ENCODE measurements around the gene TMEM168. TPM values are rescaled to one million over a fixed set of nuclear protein-coding genes. Genes with fewer than 3 reads are reported as not detected.

Gene TMEM168
- total and polyA plus RNA-seq, 2 donors (not counting 3 experiments of a cell fraction or from before 2014, with no cell fraction given), result 23.4 to 24.4 TPM

DNA sequence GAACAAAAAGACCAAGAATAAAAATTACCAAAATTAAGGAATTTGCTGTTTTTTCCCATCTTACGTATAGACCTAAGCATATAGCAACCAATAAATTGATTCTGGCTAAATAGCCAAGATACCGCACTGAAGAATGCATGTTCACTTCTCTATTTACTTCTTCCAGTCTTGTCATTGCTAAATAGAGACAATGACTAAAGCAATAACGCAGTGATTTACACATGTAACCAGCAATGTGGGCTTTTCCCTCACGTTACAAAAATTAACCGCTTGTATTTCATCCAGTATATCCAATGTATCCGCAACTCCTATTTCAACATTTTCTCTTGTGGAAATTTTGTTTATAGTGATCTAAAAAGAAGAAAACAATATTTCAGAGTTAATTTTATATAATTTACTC, 5.6 kb downstream of the TMEM168 start:
- dilution Hi-C loops (cut with MboI; ENCODE audit: extremely low pct_ligation_motif_present, low sequenced_read_pairs) (no loop called here), intact Hi-C loops (cut with micrococcal nuclease) (loop anchor here (10.0 kb wide), 1 partner anchor 330 kb away; the partner anchor contains the start of gene SMIM30)
- TF ChIP-seq POLR2A (IDR thresholded peaks at IDR 0.05; ENCODE audit: low read depth, low read length), result no peak
- TF ChIP-seq POLR2AphosphoS5 (IDR thresholded peaks at IDR 0.05; ENCODE audit: insufficient read depth, low read depth, low read length), result no peak
- TF ChIP-seq MYC (IDR thresholded peaks at IDR 0.05; ENCODE audit: low read depth, low read length), result no peak
- TF ChIP-seq FOS (IDR thresholded peaks at IDR 0.05; ENCODE audit: borderline replicate concordance, insufficient read depth, low read length), result no peak
- TF ChIP-seq GATA2 (IDR thresholded peaks at IDR 0.05; ENCODE audit: insufficient read depth, insufficient read length, low read depth, low read length), result no peak
- H3K4me2 ChIP-seq (ENCODE audit: insufficient read depth, low read length), result no peak overlapping the region
- CTCF ChIA-PET, result no interaction called here
- H3K9me1 ChIP-seq (replicated peaks; ENCODE audit: control insufficient read depth, extremely low read depth, insufficient read depth, low read length), result peaks cover 6% of the 10 kb centered on the region
- no peaks in the 10 kb centered on the region for H4K20me1 ChIP-seq (replicated peaks; ENCODE audit: control insufficient read depth, extremely low read depth, insufficient read depth, low read length)
- no peaks in the 10 kb centered on the region for H3K9me3 ChIP-seq (replicated peaks; ENCODE audit: control insufficient read depth, insufficient read depth, low read length)
- no peak overlapping the region for H2AFZ ChIP-seq (ENCODE audit: low read depth, low read length)
- H3K27ac ChIP-seq (ENCODE audit: insufficient read depth, low read depth, low read length), result no peak overlapping the region
- H3K4me1 ChIP-seq (ENCODE audit: control insufficient read depth, extremely low read depth, insufficient read depth, low read length), result peaks cover 19% of the 10 kb centered on the region
- H3K4me3 ChIP-seq (replicated peaks in 1 of 3; ENCODE audit: insufficient read depth in 1 of 3, low read depth in 1 of 3, low read length in 3 of 3), result no peak overlapping the region
- no peak overlapping the region for H3K9ac ChIP-seq (replicated peaks; ENCODE audit: extremely low read depth, insufficient read depth, low read length)
- BruUV-seq (replicated peaks), result no TSS peak
- H3K27me3 ChIP-seq (ENCODE audit: control insufficient read depth in 2 of 2, insufficient read depth in 2 of 2, low read length in 2 of 2), result no peaks in the 10 kb centered on the region
- DNase-seq (ENCODE audit: low read depth, low spot score) (no peak), FAIRE-seq (no peak)
- peaks cover 22% of the 10 kb centered on the region for H3K79me2 ChIP-seq (ENCODE audit: control insufficient read depth, insufficient read depth, low read length)
- POLR2A ChIA-PET, result no interaction called here
- H3K36me3 ChIP-seq (ENCODE audit: control insufficient read depth in 2 of 2, extremely low read depth in 1 of 2, insufficient read depth in 2 of 2, low read length in 2 of 2), result no peaks in the 10 kb centered on the region

DNA sequence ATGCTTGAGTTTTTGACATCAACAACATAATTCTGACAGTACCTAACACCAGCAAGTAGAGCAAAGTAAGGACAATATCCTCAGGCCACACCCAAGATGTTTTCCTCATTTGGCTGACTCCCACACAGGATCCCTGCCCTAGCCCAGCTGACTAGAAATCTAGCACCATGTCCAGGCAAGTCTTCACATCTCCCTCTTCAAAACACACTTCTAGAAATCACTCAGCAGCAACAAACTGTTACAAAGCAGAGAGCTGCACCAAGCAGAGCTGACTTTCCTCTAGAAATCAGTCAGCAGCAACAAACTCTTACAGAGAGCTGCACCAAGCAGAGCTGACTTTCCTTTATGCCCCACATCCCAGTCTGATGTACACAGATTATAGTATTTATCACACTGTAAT, 7.7 kb downstream of the TMEM168 start:
- H3K9ac ChIP-seq (replicated peaks; ENCODE audit: extremely low read depth, insufficient read depth, low read length), result no peak overlapping the region
- peaks cover 4% of the 10 kb centered on the region for H3K79me2 ChIP-seq (ENCODE audit: control insufficient read depth, insufficient read depth, low read length)
- H4K20me1 ChIP-seq (replicated peaks; ENCODE audit: control insufficient read depth, extremely low read depth, insufficient read depth, low read length), result no peaks in the 10 kb centered on the region
- TF ChIP-seq GATA2 (IDR thresholded peaks at IDR 0.05; ENCODE audit: insufficient read depth, insufficient read length, low read depth, low read length), result no peak
- TF ChIP-seq, protein P1, sequence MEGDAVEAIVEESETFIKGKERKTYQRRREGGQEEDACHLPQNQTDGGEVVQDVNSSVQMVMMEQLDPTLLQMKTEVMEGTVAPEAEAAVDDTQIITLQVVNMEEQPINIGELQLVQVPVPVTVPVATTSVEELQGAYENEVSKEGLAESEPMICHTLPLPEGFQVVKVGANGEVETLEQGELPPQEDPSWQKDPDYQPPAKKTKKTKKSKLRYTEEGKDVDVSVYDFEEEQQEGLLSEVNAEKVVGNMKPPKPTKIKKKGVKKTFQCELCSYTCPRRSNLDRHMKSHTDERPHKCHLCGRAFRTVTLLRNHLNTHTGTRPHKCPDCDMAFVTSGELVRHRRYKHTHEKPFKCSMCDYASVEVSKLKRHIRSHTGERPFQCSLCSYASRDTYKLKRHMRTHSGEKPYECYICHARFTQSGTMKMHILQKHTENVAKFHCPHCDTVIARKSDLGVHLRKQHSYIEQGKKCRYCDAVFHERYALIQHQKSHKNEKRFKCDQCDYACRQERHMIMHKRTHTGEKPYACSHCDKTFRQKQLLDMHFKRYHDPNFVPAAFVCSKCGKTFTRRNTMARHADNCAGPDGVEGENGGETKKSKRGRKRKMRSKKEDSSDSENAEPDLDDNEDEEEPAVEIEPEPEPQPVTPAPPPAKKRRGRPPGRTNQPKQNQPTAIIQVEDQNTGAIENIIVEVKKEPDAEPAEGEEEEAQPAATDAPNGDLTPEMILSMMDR (IDR thresholded peaks at IDR 0.05; ENCODE audit: extremely low read depth in 1 of 2, insufficient read depth in 1 of 2, low read depth in 1 of 2, low read length in 2 of 2), result no peak
- no peak for TF ChIP-seq JUN (IDR thresholded peaks at IDR 0.05; ENCODE audit: borderline replicate concordance, insufficient read depth, insufficient read length, low read depth)
- no peak for TF ChIP-seq MYC (IDR thresholded peaks at IDR 0.05; ENCODE audit: low read depth, low read length)
- H3K4me1 ChIP-seq (ENCODE audit: control insufficient read depth, extremely low read depth, insufficient read depth, low read length), result peaks cover 6% of the 10 kb centered on the region
- no peak overlapping the region for H3K4me2 ChIP-seq (ENCODE audit: insufficient read depth, low read length)
- BruUV-seq (replicated peaks), result no TSS peak
- no peak for DNase-seq (ENCODE audit: low read depth, low spot score)
- H2AFZ ChIP-seq (ENCODE audit: low read depth, low read length), result no peak overlapping the region
- no peak overlapping the region for H3K27ac ChIP-seq (ENCODE audit: insufficient read depth, low read depth, low read length)
- dilution Hi-C loops (cut with MboI; ENCODE audit: extremely low pct_ligation_motif_present, low sequenced_read_pairs) (no loop called here), intact Hi-C loops (cut with micrococcal nuclease) (loop anchor here (10.0 kb wide), 1 partner anchor 332 kb away; the partner anchor contains the start of gene SMIM30)
- POLR2A ChIA-PET, result no interaction called here
- no peaks in the 10 kb centered on the region for H3K36me3 ChIP-seq (ENCODE audit: control insufficient read depth in 2 of 2, extremely low read depth in 1 of 2, insufficient read depth in 2 of 2, low read length in 2 of 2)
- CTCF ChIA-PET, result interaction anchor here (0.8 kb wide), 2 partner anchors 86 to 117 kb away, joined by 3 read pairs; no protein-coding TSS in a partner anchor
- no peak overlapping the region for H3K4me3 ChIP-seq (replicated peaks in 1 of 3; ENCODE audit: insufficient read depth in 1 of 3, low read depth in 1 of 3, low read length in 3 of 3)
- H3K9me3 ChIP-seq (replicated peaks; ENCODE audit: control insufficient read depth, insufficient read depth, low read length), result no peaks in the 10 kb centered on the region
- H3K9me1 ChIP-seq (replicated peaks; ENCODE audit: control insufficient read depth, extremely low read depth, insufficient read depth, low read length), result no peaks in the 10 kb centered on the region
- FAIRE-seq, result no peak
- H3K27me3 ChIP-seq (ENCODE audit: control insufficient read depth in 2 of 2, insufficient read depth in 2 of 2, low read length in 2 of 2), result no peaks in the 10 kb centered on the region

Data from endothelial cell of umbilical vein (primary cell).